HG02981 (cell line): ENCODE measurements around the gene GCN1.

Experiments
- ATAC-seq: cut with Tn5 transposase; IDR thresholded peaks from one replicate; pipeline ENCODE4 v1.9.1; 2021; ENCODE audit warnings: mild to moderate bottlenecking, moderate library complexity; ENCODE audit not compliant: unreplicated experiment

GCN1 gene

GRCh38 chr12:120230326-120230973 is 35.9 kb upstream of the GCN1 start:
- ATAC-seq = no peak

DNA sequence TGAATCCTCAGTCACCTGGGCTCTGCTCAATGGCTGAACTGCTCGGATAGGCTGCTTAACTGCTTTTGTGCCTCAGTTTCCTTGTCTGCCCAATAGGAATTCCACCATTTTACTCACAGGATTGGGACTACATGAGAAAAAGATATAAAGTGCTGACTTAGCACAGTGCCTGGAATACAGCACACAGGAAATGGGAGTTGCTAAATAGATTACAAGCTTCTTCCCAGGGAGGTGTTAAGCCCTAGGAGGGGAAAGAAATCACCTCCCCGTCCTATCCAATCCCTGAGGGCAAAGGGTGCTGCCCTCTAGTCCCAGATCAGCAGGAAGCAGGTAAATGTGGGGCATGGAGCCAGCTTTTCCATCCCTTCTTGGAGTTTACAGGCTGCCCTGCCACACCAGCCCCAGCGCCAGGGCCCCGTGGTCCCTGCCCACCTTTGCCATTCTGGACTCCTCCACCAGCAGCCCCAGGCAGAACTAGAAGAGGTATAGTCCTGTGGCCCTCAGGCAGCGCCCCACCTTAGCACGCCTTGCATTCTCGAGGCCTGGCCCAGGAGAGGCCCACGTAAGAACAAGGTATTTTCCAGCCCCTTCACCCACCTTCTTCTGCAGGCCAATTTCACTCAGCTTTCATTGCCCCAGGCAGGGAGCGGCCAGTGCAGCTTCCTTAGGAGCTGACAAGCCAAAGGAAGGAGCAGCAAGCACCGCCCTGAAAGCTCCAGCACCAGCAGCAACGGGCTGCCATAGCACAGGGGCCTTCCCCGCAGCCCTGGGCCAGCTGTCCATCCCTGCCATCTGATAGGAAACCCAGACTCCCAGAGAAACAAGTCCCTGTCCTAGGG is 35.2 kb upstream of the GCN1 start:
- no peak for ATAC-seq

DNA sequence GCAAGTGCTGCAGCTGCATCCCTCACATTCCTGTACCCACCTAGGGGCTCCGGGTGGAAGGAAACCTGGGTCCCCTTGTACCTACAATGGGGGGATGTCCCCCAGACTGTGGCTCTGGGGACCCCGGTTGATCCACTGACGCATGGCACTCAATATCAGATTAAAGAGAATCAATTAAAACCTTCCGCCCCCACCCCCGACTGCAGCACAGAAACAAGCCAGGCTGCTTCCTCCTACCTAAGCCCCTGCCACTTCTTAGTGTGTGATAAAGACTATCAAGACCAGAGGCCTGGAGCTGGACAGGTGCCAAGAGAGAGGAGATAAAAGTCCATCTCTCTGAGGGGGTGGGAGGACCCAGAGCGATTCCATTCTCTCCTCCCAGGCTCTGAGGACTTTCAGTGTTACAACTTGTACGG is 34.6 kb upstream of the GCN1 start:
- ATAC-seq = no peak

DNA sequence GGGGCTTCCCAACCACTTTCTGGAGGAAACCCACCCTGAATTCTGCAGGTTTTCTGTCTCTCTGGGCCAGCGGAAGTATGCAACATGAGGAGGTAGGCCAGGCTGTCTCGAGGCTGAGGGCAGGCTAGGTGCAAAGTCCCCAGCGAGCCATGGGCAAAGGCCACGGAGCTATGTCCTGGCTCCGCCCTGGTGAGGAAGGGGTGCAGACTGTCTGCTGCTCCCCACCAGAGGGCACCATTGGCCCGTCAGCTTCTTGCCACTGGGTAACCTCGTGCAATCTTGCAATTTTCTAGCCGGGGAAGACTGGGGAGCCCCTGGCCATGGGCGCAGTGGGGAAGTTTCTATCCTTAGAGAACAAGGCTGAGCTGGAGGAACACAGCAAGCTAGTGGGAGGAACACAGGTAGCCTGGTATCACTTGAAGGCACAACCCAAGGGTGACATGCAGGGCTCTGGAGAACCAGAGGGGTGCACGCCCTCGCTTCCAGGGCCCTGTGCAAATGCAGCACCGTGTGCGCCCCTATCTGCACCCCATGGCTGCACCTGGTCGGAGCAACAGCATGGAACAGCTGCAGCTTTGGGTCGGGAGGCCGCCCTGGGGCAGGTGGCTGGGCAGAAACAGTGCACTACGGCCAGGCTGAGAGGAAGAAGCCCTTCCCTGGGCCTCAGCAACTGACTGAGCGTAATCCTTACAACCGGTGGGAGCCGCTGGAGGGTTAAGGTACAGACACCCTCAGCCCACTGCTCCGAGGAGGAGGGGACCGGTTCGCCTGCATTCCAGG is 34.0 kb upstream of the GCN1 start:
- peak; percentile 54 for ATAC-seq

DNA sequence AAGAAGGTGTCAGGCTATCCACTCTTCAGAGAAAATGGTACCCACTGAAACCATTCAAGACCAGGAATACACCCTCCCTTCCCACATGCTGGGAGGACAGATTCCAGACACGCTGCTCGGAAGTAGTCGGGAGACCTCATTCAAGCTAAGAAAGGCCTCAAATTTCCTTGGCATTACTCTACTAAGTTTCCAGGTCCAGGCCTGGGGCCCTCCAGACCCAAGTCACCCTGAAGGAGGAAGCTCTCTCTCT is 33.5 kb upstream of the GCN1 start:
- ATAC-seq = no peak

GRCh38 chr12:120227233-120228040 is 32.9 kb upstream of the GCN1 start:
- ATAC-seq = no peak

GRCh38 chr12:120225852-120226640 is 31.5 kb upstream of the GCN1 start:
- ATAC-seq = peak; percentile 38

GRCh38 chr12:120225200-120225558 is 30.7 kb upstream of the GCN1 start:
- no peak for ATAC-seq

DNA sequence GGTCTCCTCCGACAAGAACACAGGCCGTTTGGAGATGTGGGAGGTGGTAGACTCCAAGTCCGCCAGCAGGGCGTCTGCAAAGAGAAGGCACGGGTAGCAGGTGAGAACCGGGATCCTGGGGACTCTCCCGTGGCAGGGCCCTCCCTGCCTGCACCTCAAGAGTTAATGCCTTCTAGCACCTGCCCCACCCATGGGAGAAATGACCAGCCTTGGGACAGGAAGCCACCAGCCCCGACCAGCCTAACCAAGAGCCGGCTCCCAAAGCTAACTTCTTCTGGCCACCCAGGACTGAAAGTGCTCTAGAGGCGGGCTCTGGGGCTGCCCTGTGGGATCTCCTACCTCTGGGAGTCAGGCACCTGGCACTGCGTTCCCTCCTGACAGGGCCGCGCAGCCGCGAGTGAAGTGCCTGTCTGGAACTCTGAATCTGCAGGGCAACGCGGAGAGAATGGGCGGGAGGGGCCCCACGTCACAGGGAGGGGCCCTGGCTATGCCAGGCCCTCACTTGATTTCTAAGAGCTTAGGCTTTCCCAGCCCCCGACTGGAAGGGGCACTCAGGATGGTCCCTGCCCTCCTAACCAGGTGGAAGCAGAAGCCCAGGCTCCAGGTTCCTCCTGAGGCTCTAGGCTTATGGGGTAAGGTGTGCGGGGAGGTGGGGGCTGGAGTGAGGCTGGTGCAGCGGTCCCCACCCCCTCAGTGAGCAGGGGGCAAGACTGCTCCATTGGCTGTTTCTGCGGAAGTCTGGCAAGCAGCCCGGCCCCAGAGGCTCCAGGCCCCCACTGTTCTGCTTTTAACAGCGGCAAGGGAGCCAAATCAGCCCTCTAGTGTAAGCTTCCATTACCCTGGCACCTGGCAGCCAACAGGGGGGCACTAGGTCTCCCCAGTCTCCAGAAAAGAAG is 30.0 kb upstream of the GCN1 start:
- no peak for ATAC-seq

GRCh38 chr12:120223458-120224303 is 29.2 kb upstream of the GCN1 start:
- ATAC-seq = no peak

DNA sequence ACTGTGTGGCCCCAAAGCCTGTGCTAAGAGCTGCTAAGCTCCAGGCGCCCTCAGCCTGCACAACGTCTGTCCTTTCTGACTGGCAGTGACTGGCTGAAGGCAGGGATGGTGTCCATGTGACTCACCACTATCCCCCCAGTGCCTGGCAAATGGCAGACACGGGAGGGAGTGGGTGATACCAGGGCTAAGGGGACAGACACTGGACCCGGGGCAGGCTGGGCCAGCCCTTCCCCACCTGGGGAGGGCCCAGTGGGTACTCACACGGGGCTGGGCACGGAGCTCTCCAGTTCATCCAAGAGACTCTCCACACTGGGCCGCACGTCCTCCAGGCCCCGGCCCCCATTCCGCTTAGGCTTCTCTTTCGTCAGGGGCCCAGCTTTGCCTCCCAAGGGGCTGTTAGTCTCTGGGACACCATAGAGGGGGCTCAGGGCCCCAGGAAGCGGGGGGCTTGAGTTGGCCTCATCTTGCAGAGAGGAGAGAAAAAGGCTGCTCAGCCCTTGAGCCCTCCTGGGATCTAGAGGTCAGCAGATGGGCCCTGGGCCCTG is 27.8 kb upstream of the GCN1 start:
- no peak for ATAC-seq

- ATAC-seq = no peak
Measured at GRCh38 chr12:120221576-120221900, 27.0 kb upstream of the GCN1 start.

DNA sequence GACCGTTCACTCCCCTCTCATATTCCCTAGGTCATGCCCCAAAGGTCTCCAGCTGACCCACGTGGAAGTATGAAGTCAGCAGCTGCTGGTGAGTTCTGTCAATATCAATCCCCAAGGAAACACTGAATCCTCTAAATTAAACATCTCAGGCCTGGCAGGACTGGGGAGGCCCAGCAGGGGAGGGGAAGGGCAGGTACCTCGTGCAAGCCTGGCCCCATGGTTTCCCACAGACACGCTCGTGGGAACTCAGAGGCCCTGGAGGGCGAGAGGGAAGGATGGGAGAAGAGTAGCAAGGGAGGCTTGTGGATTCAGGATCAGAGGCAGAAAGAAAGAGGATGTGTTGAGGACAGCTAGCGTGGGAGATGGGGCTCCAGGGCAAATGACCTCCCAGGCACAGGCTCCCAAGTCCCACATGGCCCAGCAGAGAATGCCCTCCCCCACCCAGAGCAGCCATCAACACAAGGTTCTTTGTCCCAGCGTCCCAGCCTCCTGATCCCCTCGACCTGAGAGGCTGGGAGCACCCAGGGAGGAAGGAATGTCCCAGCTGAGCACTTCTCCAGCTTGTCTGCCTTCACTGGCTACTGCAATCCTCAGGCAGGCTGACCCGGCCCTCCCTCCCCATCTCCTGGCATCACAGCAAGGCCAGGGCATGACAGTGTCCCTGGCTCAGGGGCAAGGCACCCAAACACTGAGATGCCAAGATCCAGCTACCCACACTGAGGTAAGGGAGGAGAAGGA is 26.5 kb upstream of the GCN1 start:
- no peak for ATAC-seq

DNA sequence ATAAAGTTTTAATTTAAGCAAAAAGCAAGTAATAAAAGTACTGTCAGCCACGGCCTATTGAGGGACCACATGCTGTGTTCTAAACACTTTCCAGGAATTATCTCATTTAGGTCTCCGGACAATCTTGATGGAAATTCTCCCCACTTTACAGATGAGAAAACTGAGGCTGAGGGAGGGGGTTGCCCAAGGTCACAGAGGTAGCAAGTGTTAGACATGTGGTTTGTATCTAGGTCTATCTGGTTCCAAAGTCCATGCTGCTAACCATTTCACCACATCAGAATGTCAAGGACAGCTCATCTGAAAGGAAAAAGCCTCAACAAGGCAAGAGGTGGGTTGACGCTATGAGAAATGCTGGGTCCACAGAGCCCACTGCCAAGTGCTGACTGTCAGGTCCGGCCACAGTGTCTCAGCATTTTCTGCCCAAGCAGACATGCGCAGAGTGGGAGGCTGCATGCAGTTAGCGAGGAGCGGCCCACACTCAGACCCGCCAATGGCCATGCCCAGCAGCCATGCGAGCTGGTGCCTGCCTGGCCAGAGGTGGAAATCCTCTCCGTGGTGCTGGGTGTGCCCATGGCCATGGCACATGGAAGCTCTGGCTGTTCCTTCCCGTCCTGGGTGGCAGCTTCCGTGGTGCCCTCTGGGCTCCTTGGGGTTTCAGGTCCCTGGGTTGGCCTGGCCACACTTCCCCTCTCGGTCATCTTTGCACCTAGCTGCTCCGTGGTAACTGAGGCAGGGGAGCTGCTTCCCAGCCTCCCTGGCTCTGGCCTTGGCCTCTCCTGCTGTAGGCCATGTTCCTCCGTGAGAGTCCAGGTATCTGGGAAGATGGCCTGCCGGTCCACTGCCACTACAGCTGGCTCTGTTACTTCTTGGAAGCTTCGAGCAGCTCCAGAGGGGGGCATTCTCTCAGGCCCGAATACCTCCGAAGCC is 24.4 kb upstream of the GCN1 start:
- no peak for ATAC-seq

GRCh38 chr12:120216742-120217605 is 22.5 kb upstream of the GCN1 start:
- ATAC-seq = no peak
